SK-N-SH (cell line): Measurements from ENCODE around the gene PDZK1IP1. TPM values are rescaled to one million over a fixed set of nuclear protein-coding genes. Genes with fewer than 3 reads are reported as not detected.

Experiments used
- CTCF ChIA-PET: fragments of 300-600, 350-600 bp; formaldehyde crosslinking; extraction: SDS; loops from one replicate; lab custom pipeline; 2021; lab: Yijun Ruan, JAX
- POLR2A ChIA-PET: fragments of 350-600 bp; sonication (Branson Sonifier 250); formaldehyde crosslinking; extraction: SDS; loops from one replicate; lab custom pipeline; 2020; ENCODE audit warnings: antibody characterized with exemption, inconsistent platforms; lab: Yijun Ruan, JAX
- DNase-seq: peaks from one replicate; pipeline ENCODE4 v3.0.0; 2012
- H2AFZ ChIP-seq: fragments of 200-600 bp; sonication (generic); 2 replicates; pipeline ENCODE4 v1.8.1; 2016; ENCODE audit warnings: antibody characterized with exemption, mild to moderate bottlenecking, low read depth
- H3F3A ChIP-seq: fragments of 200-600 bp; sonication (generic); replicated peaks from 2 replicates; pipeline ENCODE3; 2016; ENCODE audit warnings: antibody characterized with exemption, mild to moderate bottlenecking; ENCODE audit not compliant: insufficient read depth
- H3K27ac ChIP-seq, 2 experiments: fragments of 200-500 bp in 1 of 2; fragments of 200-600 bp in 1 of 2; sonication (Bioruptor generic) in 1 of 2; sonication (generic), shearing (Covaris generic) in 1 of 2; 2 replicates each; pipeline versions ENCODE4 v1.5.1 to v1.6.1; 2014 to 2016; ENCODE audit warnings: low read depth in 2 of 2, inconsistent platforms in 1 of 2, low read length in 1 of 2, mild to moderate bottlenecking in 1 of 2, mixed read lengths in 1 of 2
- H3K27me3 ChIP-seq: fragments of 200-600 bp; sonication (generic), shearing (Covaris generic); 2 replicates; pipeline ENCODE4 v1.6.1; 2016; ENCODE audit warnings: mixed run types; ENCODE audit not compliant: insufficient read depth
- H3K36me3 ChIP-seq, 2 experiments: fragments of 200-500 bp in 1 of 2; fragments of 200-600 bp in 1 of 2; sonication (Bioruptor generic) in 1 of 2; sonication (generic) in 1 of 2; replicated peaks in 1 of 2; 2 replicates each; pipeline versions ENCODE3 to v1.5.1; 2014 to 2016; ENCODE audit warnings: low read length in 1 of 2, mild to moderate bottlenecking in 1 of 2; ENCODE audit not compliant: insufficient read depth in 2 of 2, control insufficient read depth in 1 of 2
- H3K4me1 ChIP-seq, 2 experiments: fragments of 200-500 bp in 1 of 2; fragments of 200-600 bp in 1 of 2; sonication (Bioruptor generic) in 1 of 2; sonication (generic), shearing (Covaris generic) in 1 of 2; 2 replicates each; pipeline versions ENCODE4 v1.5.1 to v1.6.1; 2014 to 2016; ENCODE audit warnings: low read depth in 1 of 2, low read length in 1 of 2, mixed run types in 1 of 2; ENCODE audit not compliant: insufficient read depth in 2 of 2, control insufficient read depth in 1 of 2
- H3K4me2 ChIP-seq: fragments of 200-600 bp; sonication (generic), shearing (Covaris generic); 2 replicates; pipeline ENCODE4 v1.6.1; 2017; ENCODE audit warnings: mixed run types
- H3K4me3 ChIP-seq, 2 experiments: fragments of 200-500 bp in 1 of 2; fragments of 200-600 bp in 1 of 2; sonication (Bioruptor generic) in 1 of 2; sonication (generic), shearing (Covaris generic) in 1 of 2; 2 replicates each; pipeline versions ENCODE4 v1.5.1 to v1.8.1; 2014 to 2016; ENCODE audit warnings: low read depth in 2 of 2, inconsistent platforms in 1 of 2, low read length in 1 of 2, mild to moderate bottlenecking in 1 of 2, mixed read lengths in 1 of 2, moderate library complexity in 1 of 2
- H3K79me2 ChIP-seq: fragments of 200-600 bp; sonication (generic); 2 replicates; pipeline ENCODE4 v1.8.1; 2017; ENCODE audit warnings: mild to moderate bottlenecking; ENCODE audit not compliant: insufficient read depth
- H3K9ac ChIP-seq: fragments of 200-600 bp; sonication (generic); 2 replicates; pipeline ENCODE4 v1.6.1; 2017; ENCODE audit warnings: mixed run types
- H3K9me2 ChIP-seq: fragments of 200-600 bp; sonication (generic); 2 replicates; pipeline ENCODE4 v1.6.1; 2017; ENCODE audit warnings: mixed run types
- H3K9me3 ChIP-seq: fragments of 200-600 bp; sonication (generic); 2 replicates; pipeline ENCODE4 v1.6.1; 2017; ENCODE audit warnings: mixed run types, mild to moderate bottlenecking, moderate library complexity
- H4K20me1 ChIP-seq: fragments of 200-600 bp; sonication (generic); 2 replicates; pipeline ENCODE4 v1.6.1; 2017; ENCODE audit warnings: mild to moderate bottlenecking, mixed run types; ENCODE audit not compliant: insufficient read depth
- CHD2 ChIP-seq: fragments of 150-350 bp; IDR thresholded peaks from 2 replicates; pipeline ENCODE4 v1.6.1; 2018; ENCODE audit warnings: low read length; ENCODE audit not compliant: partially characterized antibody
- EZH2phosphoT487 ChIP-seq: fragments of 200-600 bp; sonication (generic); IDR thresholded peaks from 2 replicates; pipeline ENCODE4 v1.6.1; 2017; ENCODE audit warnings: low read depth, mixed run types, mild to moderate bottlenecking, antibody characterized with exemption, moderate library complexity, borderline replicate concordance
- FOSL2 ChIP-seq: IDR thresholded peaks from 2 replicates; pipeline ENCODE4 v1.4.0; 2012; ENCODE audit warnings: low read depth, mild to moderate bottlenecking, moderate library complexity, borderline replicate concordance
- FOXJ3 ChIP-seq: sonication (generic); formaldehyde crosslinking; IDR thresholded peaks from 2 replicates; pipeline ENCODE4 v1.5.1; 2020; ENCODE audit warnings: mild to moderate bottlenecking, missing genetic modification reagents
- GABPA ChIP-seq: IDR thresholded peaks from 2 replicates; pipeline ENCODE4 v1.4.0; 2012; ENCODE audit warnings: low read depth, mild to moderate bottlenecking
- GATA2 ChIP-seq: sonication (generic); formaldehyde crosslinking; IDR thresholded peaks from 2 replicates; pipeline ENCODE4 v1.5.0; 2020; ENCODE audit warnings: mild to moderate bottlenecking, missing genetic modification reagents
- NFIC ChIP-seq: IDR thresholded peaks from 2 replicates; pipeline ENCODE4 v1.4.0; 2012; ENCODE audit warnings: borderline replicate concordance
- RAD21 ChIP-seq: IDR thresholded peaks from 2 replicates; pipeline ENCODE4 v1.6.1; 2012; ENCODE audit warnings: mild to moderate bottlenecking, low read length
- RCOR1 ChIP-seq: fragments of 150-350 bp; IDR thresholded peaks from 2 replicates; pipeline ENCODE4 v1.6.1; 2017; ENCODE audit warnings: antibody characterized with exemption, low read length
- SIN3A ChIP-seq: IDR thresholded peaks from 2 replicates; pipeline ENCODE4 v1.6.1; 2012; ENCODE audit warnings: low read depth, mild to moderate bottlenecking, low read length, moderate library complexity, borderline replicate concordance
- TEAD4 ChIP-seq: IDR thresholded peaks from 2 replicates; pipeline ENCODE4 v1.4.0; 2012; ENCODE audit warnings: mild to moderate bottlenecking, borderline replicate concordance; ENCODE audit not compliant: insufficient read depth
- YY1 ChIP-seq: IDR thresholded peaks from 2 replicates; pipeline ENCODE4 v1.4.0; 2012; ENCODE audit warnings: low read depth, mild to moderate bottlenecking
- WGBS: methylation state at CpG from one replicate; pipeline ENCODE4 v1.1.6; 2017; ENCODE audit warnings: low lambda C conversion rate; 5-methylcytosine and 5-hydroxymethylcytosine counted together
- polyA plus RNA-seq, 3 experiments: library from polyadenylated mRNA; depleted of rRNA; stranded (reverse); fragments of >200 nt; gene quantifications; 2 replicates each; pipeline ENCODE4 v1.2.3, GENCODE V29; 2012
- TF ChIP-seq, protein P1 (sequence below): fragments of 150-350 bp; IDR thresholded peaks from 2 replicates; pipeline ENCODE4 v1.6.1; 2017; ENCODE audit warnings: antibody characterized with exemption, low read length, low read depth, borderline replicate concordance
- TF ChIP-seq, protein P2 (sequence below): fragments of 200-600 bp; sonication (generic); IDR thresholded peaks from 2 replicates; pipeline ENCODE4 v1.6.1; 2017; ENCODE audit warnings: antibody characterized with exemption, mild to moderate bottlenecking, moderate library complexity
- TF ChIP-seq, protein P3 (sequence below): IDR thresholded peaks from 2 replicates; pipeline ENCODE4 v1.4.0; 2012; ENCODE audit warnings: low read depth
- TF ChIP-seq, protein P4 (sequence below): fragments of 150-350 bp; IDR thresholded peaks from 2 replicates; pipeline ENCODE4 v1.6.1; 2016; ENCODE audit warnings: mild to moderate bottlenecking, low read depth, low read length
- TF ChIP-seq, protein P5 (sequence below): IDR thresholded peaks from 2 replicates; pipeline ENCODE4 v1.4.0; 2012; ENCODE audit warnings: low read depth, borderline replicate concordance

PDZK1IP1 gene
- polyA plus RNA-seq, 1 of the 3 experiments (the other 2 are of a cell fraction), result not detected

DNA sequence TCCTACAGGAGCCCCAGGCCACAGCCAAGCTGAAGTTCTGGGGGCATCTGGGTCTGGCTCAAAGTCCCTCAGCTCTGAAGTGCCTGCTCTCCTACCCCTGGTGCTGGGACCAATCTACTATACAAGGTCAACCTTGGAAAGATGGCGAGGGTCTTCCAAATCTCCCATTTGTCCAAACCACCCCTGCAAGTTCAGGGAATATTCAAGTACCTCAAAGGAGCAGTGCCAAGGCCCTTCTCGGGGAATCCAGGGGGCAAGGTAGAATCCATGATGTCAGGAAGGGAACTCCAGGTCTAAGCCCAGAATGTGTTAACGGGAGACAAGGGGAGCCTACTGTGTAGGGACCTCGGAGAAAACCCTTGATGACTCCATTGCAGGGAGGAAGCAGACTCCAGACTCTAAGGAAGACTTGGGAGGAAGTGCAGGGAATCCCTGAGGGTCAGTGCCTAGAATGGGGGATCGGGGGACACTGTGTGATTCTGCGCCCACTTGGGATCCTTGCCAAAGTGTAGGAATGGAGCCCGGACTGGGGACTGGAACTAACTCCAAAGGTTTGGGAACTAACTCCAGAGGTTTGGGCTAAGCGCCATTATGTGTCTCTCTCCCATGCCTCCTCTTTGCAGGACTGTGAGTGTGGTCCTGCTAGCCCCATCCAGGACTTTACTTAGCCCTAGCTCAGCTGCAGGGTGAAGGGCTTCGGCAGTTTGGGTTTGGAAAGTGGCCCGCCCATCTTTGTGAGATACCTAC lies 33.5 kb upstream of the PDZK1IP1 start:
- Histone ChIP-seq H3K36me3 (no peaks in the 10 kb centered on the region), H3K9me2 (no peaks in the 10 kb centered on the region), H3K9ac (no peak overlapping the region), H3K4me2 (no peak overlapping the region), H3K4me3 (no peak overlapping the region), H3K9me3 (no peaks in the 10 kb centered on the region), H4K20me1 (no peaks in the 10 kb centered on the region), H3K27ac (no peak overlapping the region), H3K27me3 (peaks cover 81% of the 10 kb centered on the region), H3K79me2 (no peaks in the 10 kb centered on the region), H3K4me1 (peaks cover 0 to 4% of the 10 kb centered on the region in 2 experiments; a peak in 1 of 4 replicates), H3F3A (no peaks in the 10 kb centered on the region), H2AFZ (no peak overlapping the region)
- WGBS, result 48% methylated on average over 9 of the region's 10 CpGs
- no peak for DNase-seq
- POLR2A ChIA-PET, result no interaction called here
- CTCF ChIA-PET, result interaction anchor here (1.5 to 1.9 kb wide), 2 partner anchors 39 to 40 kb away, joined by 8 read pairs; no protein-coding TSS in a partner anchor
- TF ChIP-seq, protein P1, sequence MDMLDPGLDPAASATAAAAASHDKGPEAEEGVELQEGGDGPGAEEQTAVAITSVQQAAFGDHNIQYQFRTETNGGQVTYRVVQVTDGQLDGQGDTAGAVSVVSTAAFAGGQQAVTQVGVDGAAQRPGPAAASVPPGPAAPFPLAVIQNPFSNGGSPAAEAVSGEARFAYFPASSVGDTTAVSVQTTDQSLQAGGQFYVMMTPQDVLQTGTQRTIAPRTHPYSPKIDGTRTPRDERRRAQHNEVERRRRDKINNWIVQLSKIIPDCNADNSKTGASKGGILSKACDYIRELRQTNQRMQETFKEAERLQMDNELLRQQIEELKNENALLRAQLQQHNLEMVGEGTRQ, result no peak
- no peak for TF ChIP-seq CHD2
- TF ChIP-seq GABPA, result no peak
- no peak for TF ChIP-seq NFIC
- no peak for TF ChIP-seq YY1
- TF ChIP-seq SIN3A, result no peak
- no peak for TF ChIP-seq GATA2 (CRISPR knock-in tag)
- TF ChIP-seq, protein P2, sequence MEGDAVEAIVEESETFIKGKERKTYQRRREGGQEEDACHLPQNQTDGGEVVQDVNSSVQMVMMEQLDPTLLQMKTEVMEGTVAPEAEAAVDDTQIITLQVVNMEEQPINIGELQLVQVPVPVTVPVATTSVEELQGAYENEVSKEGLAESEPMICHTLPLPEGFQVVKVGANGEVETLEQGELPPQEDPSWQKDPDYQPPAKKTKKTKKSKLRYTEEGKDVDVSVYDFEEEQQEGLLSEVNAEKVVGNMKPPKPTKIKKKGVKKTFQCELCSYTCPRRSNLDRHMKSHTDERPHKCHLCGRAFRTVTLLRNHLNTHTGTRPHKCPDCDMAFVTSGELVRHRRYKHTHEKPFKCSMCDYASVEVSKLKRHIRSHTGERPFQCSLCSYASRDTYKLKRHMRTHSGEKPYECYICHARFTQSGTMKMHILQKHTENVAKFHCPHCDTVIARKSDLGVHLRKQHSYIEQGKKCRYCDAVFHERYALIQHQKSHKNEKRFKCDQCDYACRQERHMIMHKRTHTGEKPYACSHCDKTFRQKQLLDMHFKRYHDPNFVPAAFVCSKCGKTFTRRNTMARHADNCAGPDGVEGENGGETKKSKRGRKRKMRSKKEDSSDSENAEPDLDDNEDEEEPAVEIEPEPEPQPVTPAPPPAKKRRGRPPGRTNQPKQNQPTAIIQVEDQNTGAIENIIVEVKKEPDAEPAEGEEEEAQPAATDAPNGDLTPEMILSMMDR, result no peak
- TF ChIP-seq RAD21, result no peak
- TF ChIP-seq FOXJ3 (CRISPR knock-in tag), result no peak
- no peak for TF ChIP-seq FOSL2
- TF ChIP-seq TEAD4, result no peak
- TF ChIP-seq, protein P3, sequence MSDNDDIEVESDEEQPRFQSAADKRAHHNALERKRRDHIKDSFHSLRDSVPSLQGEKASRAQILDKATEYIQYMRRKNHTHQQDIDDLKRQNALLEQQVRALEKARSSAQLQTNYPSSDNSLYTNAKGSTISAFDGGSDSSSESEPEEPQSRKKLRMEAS, result no peak
- TF ChIP-seq EZH2phosphoT487, result no peak
- TF ChIP-seq, protein P4, sequence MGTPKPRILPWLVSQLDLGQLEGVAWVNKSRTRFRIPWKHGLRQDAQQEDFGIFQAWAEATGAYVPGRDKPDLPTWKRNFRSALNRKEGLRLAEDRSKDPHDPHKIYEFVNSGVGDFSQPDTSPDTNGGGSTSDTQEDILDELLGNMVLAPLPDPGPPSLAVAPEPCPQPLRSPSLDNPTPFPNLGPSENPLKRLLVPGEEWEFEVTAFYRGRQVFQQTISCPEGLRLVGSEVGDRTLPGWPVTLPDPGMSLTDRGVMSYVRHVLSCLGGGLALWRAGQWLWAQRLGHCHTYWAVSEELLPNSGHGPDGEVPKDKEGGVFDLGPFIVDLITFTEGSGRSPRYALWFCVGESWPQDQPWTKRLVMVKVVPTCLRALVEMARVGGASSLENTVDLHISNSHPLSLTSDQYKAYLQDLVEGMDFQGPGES, result no peak
- TF ChIP-seq, protein P5, sequence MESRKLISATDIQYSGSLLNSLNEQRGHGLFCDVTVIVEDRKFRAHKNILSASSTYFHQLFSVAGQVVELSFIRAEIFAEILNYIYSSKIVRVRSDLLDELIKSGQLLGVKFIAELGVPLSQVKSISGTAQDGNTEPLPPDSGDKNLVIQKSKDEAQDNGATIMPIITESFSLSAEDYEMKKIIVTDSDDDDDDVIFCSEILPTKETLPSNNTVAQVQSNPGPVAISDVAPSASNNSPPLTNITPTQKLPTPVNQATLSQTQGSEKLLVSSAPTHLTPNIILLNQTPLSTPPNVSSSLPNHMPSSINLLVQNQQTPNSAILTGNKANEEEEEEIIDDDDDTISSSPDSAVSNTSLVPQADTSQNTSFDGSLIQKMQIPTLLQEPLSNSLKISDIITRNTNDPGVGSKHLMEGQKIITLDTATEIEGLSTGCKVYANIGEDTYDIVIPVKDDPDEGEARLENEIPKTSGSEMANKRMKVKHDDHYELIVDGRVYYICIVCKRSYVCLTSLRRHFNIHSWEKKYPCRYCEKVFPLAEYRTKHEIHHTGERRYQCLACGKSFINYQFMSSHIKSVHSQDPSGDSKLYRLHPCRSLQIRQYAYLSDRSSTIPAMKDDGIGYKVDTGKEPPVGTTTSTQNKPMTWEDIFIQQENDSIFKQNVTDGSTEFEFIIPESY, result no peak
- no peak for TF ChIP-seq RCOR1
